ENCODE measurements around the gene EDN3. TPM values are rescaled to one million over a fixed set of nuclear protein-coding genes. Genes with fewer than 3 reads are reported as not detected.

Gene EDN3
- total RNA-seq, 6 experiments from 2014 or later, result not detected

- Histone ChIP-seq H3K27me3 (no peaks in the 10 kb centered on the region), H3K36me3 (no peaks in the 10 kb centered on the region), H3K4me3 (no peak overlapping the region), H3K9me3 (no peaks in the 10 kb centered on the region), H3K4me1 (no peaks in the 10 kb centered on the region), H3K27ac (no peak overlapping the region)
- WGBS (ENCODE audit: insufficient coverage, low coverage, low lambda C conversion rate, missing lambda C conversion rate), result 73% methylated on average over 1 of the region's 1 CpG
- ATAC-seq (no peak), DNase-seq (no peak)
- TF ChIP-seq POLR2A (IDR thresholded peaks at IDR 0.05) (no peak), CTCF (IDR thresholded peaks at IDR 0.05) (no peak)
- intact Hi-C loops (cut with DNase I), result no loop called here
Measured at GRCh38 chr20:59349277-59349676, 48.9 kb downstream of the EDN3 start.

GRCh38 chr20:59350330-59351156, 50.1 kb downstream of the EDN3 start:
- TF ChIP-seq CTCF (IDR thresholded peaks at IDR 0.05) (no peak), POLR2A (IDR thresholded peaks at IDR 0.05) (no peak)

GRCh38 chr20:59351157-59352040, 51.0 kb downstream of the EDN3 start:
- Histone ChIP-seq H3K36me3 (no peaks in the 10 kb centered on the region), H3K4me1 (no peaks in the 10 kb centered on the region), H3K27me3 (no peaks in the 10 kb centered on the region), H3K27ac (no peak overlapping the region), H3K9me3 (no peaks in the 10 kb centered on the region), H3K4me3 (no peak overlapping the region)
- ATAC-seq, result no peak
- TF ChIP-seq POLR2A (IDR thresholded peaks at IDR 0.05), result no peak
- TF ChIP-seq CTCF (IDR thresholded peaks at IDR 0.05), result no peak
- WGBS (ENCODE audit: insufficient coverage, low coverage, low lambda C conversion rate, missing lambda C conversion rate), result 81% methylated on average over 7 of the region's 10 CpGs
- intact Hi-C loops (cut with DNase I), result no loop called here
- DNase-seq, result no peak

More at GRCh38 chr20:59350330-59351156, 50.1 kb downstream of the EDN3 start:
- H3K27ac ChIP-seq, result no peak overlapping the region
- H3K36me3 ChIP-seq, result no peaks in the 10 kb centered on the region
- DNase-seq (no peak), ATAC-seq (no peak)
- intact Hi-C loops (cut with DNase I), result no loop called here
- no peaks in the 10 kb centered on the region for H3K9me3 ChIP-seq
- 41% methylated on average over 7 of the region's 10 CpGs for WGBS (ENCODE audit: insufficient coverage, low coverage, low lambda C conversion rate, missing lambda C conversion rate)
- no peak overlapping the region for H3K4me3 ChIP-seq
- no peaks in the 10 kb centered on the region for H3K27me3 ChIP-seq
- H3K4me1 ChIP-seq, result no peaks in the 10 kb centered on the region

- Histone ChIP-seq H3K4me1 (no peaks in the 10 kb centered on the region), H3K4me3 (no peak overlapping the region), H3K36me3 (no peaks in the 10 kb centered on the region), H3K27me3 (no peaks in the 10 kb centered on the region), H3K27ac (no peak overlapping the region), H3K9me3 (no peaks in the 10 kb centered on the region)
- 77% methylated on average over 4 of the region's 4 CpGs for WGBS (ENCODE audit: insufficient coverage, low coverage, low lambda C conversion rate, missing lambda C conversion rate)
- intact Hi-C loops (cut with DNase I), result no loop called here
- ATAC-seq, result no peak
- TF ChIP-seq POLR2A (IDR thresholded peaks at IDR 0.05), result no peak
- no peak for TF ChIP-seq CTCF (IDR thresholded peaks at IDR 0.05)
- DNase-seq, result no peak
Measured at GRCh38 chr20:59352541-59352940, 52.1 kb downstream of the EDN3 start.
